ENCODE results near the gene CDK15. TPM values are rescaled to one million over a fixed set of nuclear protein-coding genes. Genes with fewer than 3 reads are reported as not detected.

The CDK15 gene
- total and polyA plus RNA-seq, 11 donors = 0.07 to 0.50 (median 0.18) TPM; not detected in 3

GRCh38 chr2:201923436-201924328 is 117.3 kb downstream of the CDK15 start:
- intact Hi-C loops (cut with DNase I) = no loop called here
- H3K4me3 ChIP-seq = no peak overlapping the region
- H3K9me3 ChIP-seq = peaks cover 0 to 2% (median 0%) of the 10 kb centered on the region in 12 donors
- TF ChIP-seq POLR2A (IDR thresholded peaks at IDR 0.05) (no peak), CTCF (IDR thresholded peaks at IDR 0.05) (no peak)
- ATAC-seq (no peak), DNase-seq (no peak)
- 64 to 86% (median 74%) methylated on average over 7 to 10 of the region's 10 CpGs for WGBS, 4 donors
- no peaks in the 10 kb centered on the region for H3K36me3 ChIP-seq
- no peak overlapping the region for H3K27ac ChIP-seq
- peaks cover 0 to 17% (median 0%) of the 10 kb centered on the region in 9 donors for H3K27me3 ChIP-seq
- H3K4me1 ChIP-seq = no peaks in the 10 kb centered on the region

GRCh38 chr2:201924453-201924852 is 118.1 kb downstream of the CDK15 start:
- Histone ChIP-seq H3K27me3 (peaks cover 0 to 9% (median 0%) of the 10 kb centered on the region in 9 donors), H3K9me3 (peaks cover 0 to 2% (median 0%) of the 10 kb centered on the region in 12 donors), H3K4me1 (no peaks in the 10 kb centered on the region), H3K36me3 (no peaks in the 10 kb centered on the region), H3K27ac (no peak overlapping the region), H3K4me3 (no peak overlapping the region)
- TF ChIP-seq POLR2A (IDR thresholded peaks at IDR 0.05) (no peak), CTCF (IDR thresholded peaks at IDR 0.05) (no peak)
- intact Hi-C loops (cut with DNase I) = no loop called here
- 89 to 96% (median 91%) methylated on average over 5 of the region's 5 CpGs for WGBS, 4 donors
- no peak for DNase-seq
- ATAC-seq = no peak

GRCh38 chr2:201925056-201925455 is 118.7 kb downstream of the CDK15 start:
- H3K36me3 ChIP-seq = no peaks in the 10 kb centered on the region
- TF ChIP-seq CTCF (IDR thresholded peaks at IDR 0.05) = no peak
- TF ChIP-seq POLR2A (IDR thresholded peaks at IDR 0.05) = no peak
- H3K27me3 ChIP-seq = peaks cover 0 to 9% (median 0%) of the 10 kb centered on the region in 9 donors
- no peak overlapping the region for H3K27ac ChIP-seq
- no peak for DNase-seq
- H3K9me3 ChIP-seq = peaks cover 0 to 2% (median 0%) of the 10 kb centered on the region in 12 donors
- no peak for ATAC-seq
- H3K4me3 ChIP-seq = no peak overlapping the region
- 83 to 90% (median 89%) methylated on average over 5 of the region's 5 CpGs for whole genome bisulfite sequencing, 4 donors
- H3K4me1 ChIP-seq = no peaks in the 10 kb centered on the region
- intact Hi-C loops (cut with DNase I) = no loop called here

GRCh38 chr2:201926067-201926466 is 119.7 kb downstream of the CDK15 start:
- peaks cover 0 to 9% (median 0%) of the 10 kb centered on the region in 9 donors for H3K27me3 ChIP-seq

More at GRCh38 chr2:201926067-201926466, 119.7 kb downstream of the CDK15 start:
- WGBS, 4 donors = 70 to 79% (median 74%) methylated on average over 3 of the region's 3 CpGs
- Histone ChIP-seq H3K27ac (no peak overlapping the region), H3K4me1 (no peaks in the 10 kb centered on the region), H3K4me3 (no peak overlapping the region), H3K9me3 (peaks cover 0 to 2% (median 0%) of the 10 kb centered on the region in 12 donors), H3K36me3 (no peaks in the 10 kb centered on the region)
- intact Hi-C loops (cut with DNase I) = no loop called here
- TF ChIP-seq POLR2A (IDR thresholded peaks at IDR 0.05) = no peak
- TF ChIP-seq CTCF (IDR thresholded peaks at IDR 0.05) = no peak
- ATAC-seq = no peak
- no peak for DNase-seq
